ENCODE measurements around the gene ME3. TPM values are rescaled to one million over a fixed set of nuclear protein-coding genes. Genes with fewer than 3 reads are reported as not detected.

Gene ME3
- total and polyA plus RNA-seq, 2 donors (not counting 1 experiment from before 2014, with no cell fraction given), result 1.3 TPM; not detected in 1

- Histone ChIP-seq H3K9ac (ENCODE audit: low read length) (no peak overlapping the region), H3K27ac (ENCODE audit: low read length in 2 of 2) (no peak overlapping the region), H3K4me1 (ENCODE audit: control insufficient read depth in 2 of 2, insufficient read depth in 2 of 2, low read length in 2 of 2) (no peaks in the 10 kb centered on the region), H3K4me2 (replicated peaks; ENCODE audit: low read depth, low read length, poor library complexity, severe bottlenecking) (no peak overlapping the region), H3K36me3 (replicated peaks in 1 of 2; ENCODE audit: control extremely low read depth in 1 of 2, control insufficient read depth in 1 of 2, extremely low read depth in 1 of 2, insufficient read depth in 2 of 2, low read length in 1 of 2) (no peaks in the 10 kb centered on the region), H3K27me3 (replicated peaks in 1 of 4; ENCODE audit: control extremely low read depth in 1 of 4, control insufficient read depth in 3 of 4, insufficient read depth in 4 of 4, low read length in 3 of 4) (no peaks in the 10 kb centered on the region), H3K79me2 (ENCODE audit: control insufficient read depth, insufficient read depth, low read length) (no peaks in the 10 kb centered on the region), H3K4me3 (ENCODE audit: control extremely low read depth in 1 of 5, extremely low read depth in 1 of 5, insufficient read depth in 1 of 5, low read depth in 2 of 5, low read length in 4 of 5) (no peak overlapping the region), H2AFZ (ENCODE audit: insufficient read depth, low read depth, low read length, poor library complexity, severe bottlenecking) (no peak overlapping the region), H4K20me1 (ENCODE audit: control insufficient read depth, insufficient read depth, low read length, poor library complexity, severe bottlenecking) (no peaks in the 10 kb centered on the region), H3K9me3 (ENCODE audit: control extremely low read depth in 1 of 3, control insufficient read depth in 2 of 3, insufficient read depth in 1 of 3, low read length in 2 of 3) (no peaks in the 10 kb centered on the region)
- H3K4me3 Mint-ChIP-seq, result no peak overlapping the region
- CTCF ChIA-PET, result no interaction called here
- no peaks in the 10 kb centered on the region for H3K27me3 Mint-ChIP-seq
- ATAC-seq (ENCODE audit: low read depth), result no peak
- no peaks in the 10 kb centered on the region for H3K9me3 Mint-ChIP-seq (ENCODE audit: insufficient read depth)
- TF ChIP-seq CTCF (IDR thresholded peaks at IDR 0.05), result no peak
- no peak for TF ChIP-seq EZH2 (IDR thresholded peaks at IDR 0.05; ENCODE audit: borderline replicate concordance, insufficient read depth, low read depth, low read length, poor library complexity, severe bottlenecking)
- no peak overlapping the region for H3K27ac Mint-ChIP-seq
- no peaks in the 10 kb centered on the region for H3K4me1 Mint-ChIP-seq
- DNase-seq, result no peak
- POLR2A ChIA-PET, result no interaction called here
- intact Hi-C loops (cut with micrococcal nuclease), result no loop called here
Observed at GRCh38 chr11:86397351-86397750, 275.1 kb downstream of the ME3 start.

- no peak overlapping the region for H3K4me3 ChIP-seq (ENCODE audit: control extremely low read depth in 1 of 5, extremely low read depth in 1 of 5, insufficient read depth in 1 of 5, low read depth in 2 of 5, low read length in 4 of 5)
- intact Hi-C loops (cut with micrococcal nuclease), result no loop called here
- no CpG with 5 or more reads among the region's 2 CpGs for WGBS (ENCODE audit: insufficient coverage)
- no peaks in the 10 kb centered on the region for H3K79me2 ChIP-seq (ENCODE audit: control insufficient read depth, insufficient read depth, low read length)
- H3K36me3 ChIP-seq (replicated peaks in 1 of 2; ENCODE audit: control extremely low read depth in 1 of 2, control insufficient read depth in 1 of 2, extremely low read depth in 1 of 2, insufficient read depth in 2 of 2, low read length in 1 of 2), result no peaks in the 10 kb centered on the region
- no peaks in the 10 kb centered on the region for H3K9me3 ChIP-seq (ENCODE audit: control extremely low read depth in 1 of 3, control insufficient read depth in 2 of 3, insufficient read depth in 1 of 3, low read length in 2 of 3)
- TF ChIP-seq CTCF (IDR thresholded peaks at IDR 0.05), result no peak
- no peaks in the 10 kb centered on the region for H3K27me3 Mint-ChIP-seq
- H4K20me1 ChIP-seq (ENCODE audit: control insufficient read depth, insufficient read depth, low read length, poor library complexity, severe bottlenecking), result no peaks in the 10 kb centered on the region
- ATAC-seq (ENCODE audit: low read depth) (no peak), DNase-seq (no peak)
- no peak overlapping the region for H2AFZ ChIP-seq (ENCODE audit: insufficient read depth, low read depth, low read length, poor library complexity, severe bottlenecking)
- no peaks in the 10 kb centered on the region for H3K27me3 ChIP-seq (replicated peaks in 1 of 4; ENCODE audit: control extremely low read depth in 1 of 4, control insufficient read depth in 3 of 4, insufficient read depth in 4 of 4, low read length in 3 of 4)
- H3K27ac Mint-ChIP-seq, result no peak overlapping the region
- H3K4me3 Mint-ChIP-seq, result no peak overlapping the region
- POLR2A ChIA-PET, result no interaction called here
- no peak overlapping the region for H3K4me2 ChIP-seq (replicated peaks; ENCODE audit: low read depth, low read length, poor library complexity, severe bottlenecking)
- H3K9me3 Mint-ChIP-seq (ENCODE audit: insufficient read depth), result no peaks in the 10 kb centered on the region
- CTCF ChIA-PET, result no interaction called here
- H3K27ac ChIP-seq (ENCODE audit: low read length in 2 of 2), result no peak overlapping the region
- H3K4me1 Mint-ChIP-seq, result no peaks in the 10 kb centered on the region
- no peak overlapping the region for H3K9ac ChIP-seq (ENCODE audit: low read length)
- no peaks in the 10 kb centered on the region for H3K4me1 ChIP-seq (ENCODE audit: control insufficient read depth in 2 of 2, insufficient read depth in 2 of 2, low read length in 2 of 2)
Observed at GRCh38 chr11:86396396-86396795, 276.0 kb downstream of the ME3 start.
